NCI-H2196 (cell line): ENCODE measurements around the gene MCFD2.
"Not testable (repeated sequence)": the region's sequence is repeated elsewhere in the genome, so short reads cannot be mapped to it uniquely, and the experiment has no call there.

Source experiments
- DNase-seq: peaks from one replicate; lab custom pipeline; 2025; ENCODE audit not compliant: unreplicated experiment; lab: John Stamatoyannopoulos, UW

MCFD2 gene

DNA sequence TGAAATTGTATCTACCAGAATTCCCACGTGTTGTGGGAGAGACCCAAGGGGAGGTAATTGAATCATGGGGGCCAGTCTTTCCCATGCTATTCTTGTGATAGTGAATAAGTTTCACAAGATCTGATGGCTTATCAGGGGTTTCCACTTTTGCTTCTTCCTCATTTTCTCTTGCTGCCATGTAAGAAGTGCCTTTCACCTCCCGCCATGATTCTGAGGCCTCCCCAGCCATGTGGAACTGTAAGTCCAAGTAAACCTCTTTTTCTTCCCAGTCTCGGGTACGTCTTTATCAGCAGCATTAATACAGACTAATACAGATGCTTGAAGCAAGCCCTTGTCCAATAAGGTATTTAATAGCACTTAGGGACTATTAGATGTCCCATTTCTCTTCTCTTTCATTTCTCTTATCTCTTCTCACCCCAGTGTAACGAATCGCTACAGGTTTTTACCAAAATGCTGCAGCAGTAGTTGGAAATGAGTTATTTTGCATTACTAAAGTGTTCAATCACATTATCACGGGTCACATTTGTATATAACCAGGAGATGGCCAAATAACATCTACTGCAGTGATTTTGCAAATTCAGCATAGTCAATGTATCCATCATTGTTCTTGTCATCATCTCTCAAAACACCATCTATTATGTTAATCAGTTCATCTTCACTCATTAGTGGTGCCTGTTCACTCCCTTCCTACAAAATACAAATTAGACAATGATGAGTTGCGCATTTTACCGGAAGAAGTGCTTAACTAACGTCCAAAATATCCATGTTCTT, 10.5 kb downstream of the MCFD2 start:
- not testable (repeated sequence) for DNase-seq

DNA sequence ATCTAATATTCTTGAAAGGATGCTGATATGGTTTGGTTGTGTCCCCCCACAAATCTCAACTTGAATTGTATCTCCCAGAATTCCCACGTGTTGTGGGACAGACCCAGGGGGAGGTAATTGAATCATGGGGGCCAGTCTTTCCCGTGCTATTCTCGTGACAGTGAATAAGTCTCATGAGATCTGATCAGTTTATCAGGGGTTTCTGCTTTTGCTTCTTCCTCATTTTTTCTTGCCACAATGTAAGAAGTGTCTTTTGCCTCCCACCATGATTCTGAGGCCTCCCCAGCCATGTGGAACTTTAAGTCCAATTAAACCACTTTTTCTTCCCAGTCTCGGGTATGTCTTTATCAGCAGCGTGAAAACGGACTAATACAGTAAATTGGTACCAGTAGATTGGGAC, 12.6 kb downstream of the MCFD2 start:
- DNase-seq, result not testable (repeated sequence)

DNA sequence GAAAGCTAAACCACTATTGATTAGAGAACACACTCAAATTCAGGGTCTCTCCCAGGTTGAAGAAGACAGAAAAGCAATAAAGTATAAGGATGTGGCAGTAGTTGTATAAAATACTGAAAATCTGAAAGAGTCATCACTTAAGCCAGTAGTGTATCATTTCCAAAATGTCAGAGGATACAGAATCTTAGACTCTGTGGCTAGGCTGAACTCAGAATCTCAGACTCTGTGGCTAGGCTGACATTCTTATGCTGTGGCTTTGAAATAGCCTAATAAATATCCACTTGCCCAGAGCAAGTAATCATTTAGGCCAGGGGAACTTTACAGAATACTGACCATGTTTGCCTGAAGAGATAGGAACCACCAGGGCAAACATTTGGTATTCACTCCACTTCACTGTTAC, 13.1 kb downstream of the MCFD2 start:
- no peak for DNase-seq

DNA sequence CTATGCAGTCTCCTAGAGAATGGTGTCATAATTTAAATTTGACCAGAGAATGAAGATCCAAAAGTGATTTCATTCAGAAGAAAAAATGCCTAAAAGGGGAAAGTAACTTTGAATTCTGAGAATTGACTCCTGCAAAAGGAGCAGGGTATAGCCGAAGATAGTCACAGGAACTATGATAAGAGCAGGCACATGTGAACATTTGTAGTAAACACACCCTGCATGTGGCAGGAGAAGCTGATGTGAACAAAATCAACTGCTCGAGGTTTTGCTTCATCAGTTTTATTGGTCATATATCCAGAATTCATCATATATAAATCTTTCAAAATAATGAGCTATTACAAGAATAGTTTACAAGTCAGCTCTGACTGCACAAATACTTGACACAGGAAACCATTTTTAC, 14.0 kb downstream of the MCFD2 start:
- DNase-seq, result no peak

DNA sequence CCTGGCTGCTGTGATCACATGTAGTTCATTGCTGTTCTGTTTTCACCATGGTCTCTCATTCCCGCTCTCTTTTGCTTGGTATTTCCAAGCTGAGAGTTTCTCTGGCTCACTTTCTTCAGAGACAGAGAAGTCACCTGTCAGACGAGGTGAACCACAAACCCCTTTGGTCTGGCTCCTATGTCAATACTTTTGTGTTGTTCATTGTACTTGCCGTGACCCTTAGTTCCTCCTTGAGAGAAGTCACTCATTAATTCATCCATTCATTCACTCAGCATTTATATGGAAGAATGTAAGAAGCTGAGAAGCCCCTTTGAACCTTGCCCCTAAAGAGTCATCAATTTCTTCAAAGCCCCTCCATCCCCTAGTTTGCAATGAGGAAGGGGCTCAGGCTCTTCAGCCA, 15.2 kb downstream of the MCFD2 start:
- DNase-seq, result no peak

DNA sequence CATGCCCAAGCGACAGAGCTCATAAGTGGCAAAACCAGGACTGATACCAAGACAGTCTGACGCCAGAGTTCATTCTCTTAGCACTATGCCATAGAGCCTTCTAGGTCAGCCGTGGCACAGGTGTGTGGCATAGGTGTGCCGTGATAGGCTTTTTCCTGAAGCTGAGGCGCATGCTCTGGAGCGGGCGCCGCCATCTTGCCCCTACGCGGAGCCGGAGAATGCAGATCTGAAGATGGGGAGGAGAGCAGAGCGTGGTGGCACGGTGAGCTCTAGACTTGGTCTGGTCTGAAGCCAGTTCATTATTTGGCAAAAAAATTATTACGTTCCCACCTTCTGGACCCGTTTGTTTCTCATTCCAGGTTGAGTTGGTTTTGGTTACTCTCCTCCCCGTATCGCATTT, 16.6 kb downstream of the MCFD2 start:
- DNase-seq, result no peak

DNA sequence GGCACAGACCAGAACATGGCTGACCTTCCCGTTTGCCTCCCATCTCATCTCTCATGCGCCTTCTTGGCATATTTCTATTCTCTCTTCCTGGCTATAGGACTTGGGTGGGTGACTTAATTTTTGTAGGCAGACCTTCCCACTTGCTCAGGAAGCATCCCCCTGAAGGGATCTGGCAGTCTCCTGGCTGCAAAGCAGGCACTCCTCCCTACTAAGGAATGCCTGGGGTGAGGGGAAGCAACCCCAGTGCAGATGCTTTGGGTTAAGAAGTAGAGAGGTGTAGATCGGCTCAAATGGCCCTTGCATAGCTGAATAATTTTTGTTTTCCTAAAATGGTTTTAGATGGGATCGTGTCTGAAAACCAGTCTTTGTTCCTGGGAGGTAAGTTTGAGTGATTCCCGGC, 17.6 kb downstream of the MCFD2 start:
- DNase-seq, result no peak

DNA sequence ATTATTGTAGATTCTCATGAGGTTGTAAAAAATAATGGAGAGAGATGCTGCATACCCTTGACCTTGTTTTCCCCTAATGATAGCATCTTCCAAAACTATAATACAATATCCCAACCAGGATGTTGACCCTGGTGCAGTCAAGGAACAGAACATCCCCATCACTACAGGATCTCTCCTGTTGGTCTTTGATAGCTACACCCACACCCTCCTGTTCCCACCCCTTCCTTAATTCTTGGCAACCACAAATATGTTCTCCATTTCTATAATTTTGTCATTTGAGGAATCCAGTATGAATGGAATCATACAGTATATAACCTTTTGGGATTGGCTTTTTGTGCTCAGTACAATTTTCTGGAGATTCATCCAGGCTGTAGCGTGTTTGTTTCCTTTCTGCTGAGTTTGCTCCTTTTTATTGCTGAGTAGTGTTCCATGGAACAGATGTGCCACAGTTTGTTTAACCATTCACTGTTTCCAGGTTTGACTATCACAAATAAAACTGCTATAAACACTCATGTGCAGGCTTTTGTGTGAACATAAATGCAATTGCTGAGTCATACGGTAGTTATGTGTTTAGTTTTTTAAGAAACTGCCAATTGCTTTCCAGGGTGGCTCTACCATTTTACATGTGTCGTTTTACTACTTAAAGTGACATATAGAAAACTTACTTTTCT, 22.2 kb downstream of the MCFD2 start:
- no peak for DNase-seq

DNA sequence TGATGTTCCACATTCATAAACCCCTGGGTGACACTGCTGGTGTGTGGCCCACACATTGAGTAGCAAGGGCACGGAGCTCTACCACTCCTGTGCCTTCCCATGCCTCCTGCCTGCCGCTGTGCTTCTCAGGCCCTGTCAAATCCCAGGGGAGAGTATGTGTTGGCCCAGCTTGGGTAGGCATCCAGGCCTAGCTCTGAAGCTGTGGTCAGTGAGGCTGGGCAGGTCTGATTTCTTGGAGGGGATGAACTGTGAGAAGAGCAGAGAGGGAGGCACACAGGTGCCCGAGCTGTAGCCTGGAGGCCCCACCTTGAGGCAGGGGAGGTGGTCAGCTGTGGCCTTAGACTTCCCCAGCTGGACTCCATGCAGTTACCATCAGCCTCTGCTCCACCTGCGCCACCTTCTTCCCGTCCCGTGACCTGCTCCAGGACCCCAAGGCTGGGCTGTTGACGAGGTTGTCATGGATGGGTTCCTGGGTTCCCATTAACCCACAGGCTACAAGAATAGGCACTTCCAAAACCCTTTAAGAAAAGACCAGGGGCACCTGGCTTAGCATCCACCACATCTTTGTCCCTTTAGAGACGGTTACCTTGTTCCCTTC, 23.6 kb downstream of the MCFD2 start:
- DNase-seq, result no peak

DNA sequence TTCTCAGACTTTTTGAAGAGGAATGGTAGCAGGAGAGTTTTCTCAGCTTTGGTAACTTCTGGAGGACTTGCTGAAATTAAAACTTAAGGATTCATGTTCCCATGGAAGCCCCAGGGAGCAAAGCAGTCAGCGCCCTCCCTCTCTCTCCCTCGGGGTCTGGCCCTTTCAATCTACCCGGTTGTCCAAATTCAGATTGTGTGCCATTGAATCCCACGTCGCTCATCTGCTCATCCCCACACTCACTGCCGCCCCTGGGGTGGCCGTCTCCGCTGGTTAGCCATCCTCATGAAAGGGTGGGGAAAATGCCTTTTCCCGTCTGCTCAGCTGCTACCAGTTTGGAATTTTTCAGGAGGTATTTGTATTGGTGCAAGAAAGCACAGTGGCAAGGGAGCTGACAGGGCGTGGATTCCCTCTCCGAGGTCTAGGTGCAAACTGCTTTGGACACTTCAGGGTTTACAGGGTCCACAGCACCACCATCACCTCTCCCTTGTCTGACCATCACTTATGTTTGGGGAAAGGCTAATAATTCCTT, 27.1 kb downstream of the MCFD2 start:
- no peak for DNase-seq

DNA sequence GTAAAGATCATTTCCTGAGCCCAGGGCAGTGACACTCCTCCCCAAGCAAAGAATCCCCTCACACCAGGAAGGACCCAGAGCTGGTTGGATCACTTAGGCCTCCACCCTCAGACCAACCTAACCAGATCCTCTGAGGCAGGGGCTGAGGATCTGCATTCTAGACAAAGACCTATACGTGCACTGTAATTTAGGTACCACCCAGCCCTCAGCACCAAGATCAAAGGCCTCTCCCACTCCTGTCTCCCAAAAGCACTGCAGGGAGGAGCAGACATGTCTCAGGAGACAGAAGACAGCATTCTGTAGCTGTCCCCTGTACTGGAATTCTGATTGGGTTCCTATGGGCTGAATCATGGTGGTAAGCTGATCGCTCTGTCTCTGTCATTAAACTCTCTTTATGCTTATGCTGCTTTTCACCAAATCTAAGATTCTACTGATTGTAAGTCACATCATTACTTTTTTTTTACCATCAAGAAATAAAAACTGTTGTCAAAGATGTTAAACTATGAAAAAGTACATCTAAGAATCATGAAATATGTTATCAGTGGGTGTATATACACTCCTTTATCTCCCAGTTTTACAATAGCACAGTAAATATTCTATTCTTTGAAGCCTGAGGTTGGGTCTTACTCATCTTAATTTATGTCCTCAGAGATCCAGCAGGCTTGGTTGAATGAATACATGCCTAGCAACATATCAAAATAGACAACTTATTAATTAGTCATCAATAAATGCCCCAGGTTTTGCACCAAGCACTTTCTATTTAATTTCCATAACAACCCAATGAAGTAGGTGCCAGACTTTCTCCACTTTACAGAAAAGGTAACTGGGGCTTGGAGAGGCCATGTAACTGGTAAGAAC, 28.3 kb downstream of the MCFD2 start:
- DNase-seq, result no peak

DNA sequence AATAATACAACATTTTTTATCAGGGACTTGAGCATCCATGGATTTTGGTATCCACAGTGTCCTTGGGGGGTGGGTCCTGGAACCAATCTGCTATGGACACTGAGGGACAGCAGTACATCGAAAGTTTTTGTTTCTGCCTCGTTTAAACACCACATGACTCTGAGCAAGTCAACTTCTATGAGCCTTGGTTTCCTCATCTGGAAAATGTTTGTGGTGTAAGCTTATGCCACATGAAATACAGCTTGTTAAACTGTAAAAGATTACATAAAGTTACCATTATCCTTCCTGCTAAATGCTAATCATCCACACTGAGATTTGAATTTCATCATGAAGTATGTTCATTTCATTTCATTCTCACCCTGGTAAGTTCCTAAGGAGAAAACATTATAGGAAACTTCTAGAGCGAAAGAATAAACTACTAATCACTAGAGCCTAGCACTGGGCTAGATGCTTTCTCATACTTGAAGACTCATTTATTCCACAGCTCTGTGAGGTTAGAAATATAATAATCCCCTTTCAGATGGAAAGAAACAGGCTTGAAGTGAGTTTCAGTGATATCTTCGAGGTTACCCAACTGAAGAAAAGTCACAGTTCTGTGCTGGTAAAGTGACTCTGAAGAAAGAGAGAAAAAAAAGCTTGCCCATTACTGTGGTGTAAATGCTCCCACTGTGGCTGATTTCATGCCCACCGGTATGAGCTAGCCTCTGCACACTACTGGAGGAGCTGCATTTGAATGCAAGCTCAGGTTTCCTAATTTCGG, 29.2 kb downstream of the MCFD2 start:
- no peak for DNase-seq

DNA sequence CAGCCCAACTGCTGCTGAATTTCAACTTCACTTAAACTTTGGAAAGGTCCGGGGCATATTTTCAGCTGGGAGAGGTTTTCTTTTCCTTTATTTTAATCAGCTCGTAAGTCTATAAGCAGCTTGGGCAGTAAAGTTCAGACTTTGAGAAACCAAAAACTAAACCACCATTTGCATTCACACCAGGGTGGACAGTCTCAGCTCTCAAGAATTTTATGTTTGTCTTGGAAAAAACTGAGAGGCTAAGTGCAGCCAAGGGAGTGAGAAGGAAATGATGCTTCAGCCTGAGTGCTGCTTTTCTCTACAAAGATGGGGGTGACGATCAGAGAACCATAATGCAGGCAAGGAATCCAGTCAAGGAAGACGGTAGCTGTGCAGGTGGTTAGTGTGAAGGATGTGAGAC, 30.2 kb downstream of the MCFD2 start:
- DNase-seq, result no peak

DNA sequence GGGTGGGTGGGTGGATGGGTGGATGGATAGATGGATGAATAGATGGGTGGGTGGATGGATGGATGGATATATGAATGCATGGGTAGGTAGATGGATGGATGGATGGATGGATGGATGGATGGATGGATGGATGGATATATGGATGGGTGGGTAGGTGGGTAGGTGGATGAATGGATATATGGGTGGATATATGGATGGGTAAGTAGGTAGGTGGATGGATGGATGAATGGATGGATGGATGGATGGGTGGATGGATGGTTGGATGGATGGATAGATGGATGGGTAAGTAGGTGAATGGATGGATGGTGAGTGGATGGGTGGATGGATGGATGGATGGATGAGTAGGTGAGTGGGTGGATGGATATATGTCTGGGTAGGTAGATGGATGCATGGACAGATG, 36.1 kb downstream of the MCFD2 start:
- DNase-seq, result no peak

DNA sequence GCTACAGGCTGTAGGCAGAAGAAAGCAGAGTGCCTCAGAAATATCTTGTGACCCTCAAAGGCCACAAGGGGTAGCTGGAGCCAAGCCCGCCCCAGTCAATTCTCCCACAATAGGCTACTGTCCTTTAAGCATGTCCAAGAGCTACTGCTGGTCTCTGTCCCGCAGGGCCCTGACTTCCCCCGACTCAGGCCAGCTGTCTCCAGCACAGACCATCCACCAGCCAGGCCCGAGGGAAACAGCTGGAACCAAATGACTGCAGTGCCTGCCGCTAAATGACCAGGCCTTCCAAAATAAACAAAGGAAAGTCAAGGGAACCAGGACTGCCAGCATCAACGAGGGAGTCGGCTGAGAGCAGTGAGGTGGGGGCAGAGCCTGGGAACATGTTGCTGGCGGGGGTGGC, 36.7 kb downstream of the MCFD2 start:
- no peak for DNase-seq

DNA sequence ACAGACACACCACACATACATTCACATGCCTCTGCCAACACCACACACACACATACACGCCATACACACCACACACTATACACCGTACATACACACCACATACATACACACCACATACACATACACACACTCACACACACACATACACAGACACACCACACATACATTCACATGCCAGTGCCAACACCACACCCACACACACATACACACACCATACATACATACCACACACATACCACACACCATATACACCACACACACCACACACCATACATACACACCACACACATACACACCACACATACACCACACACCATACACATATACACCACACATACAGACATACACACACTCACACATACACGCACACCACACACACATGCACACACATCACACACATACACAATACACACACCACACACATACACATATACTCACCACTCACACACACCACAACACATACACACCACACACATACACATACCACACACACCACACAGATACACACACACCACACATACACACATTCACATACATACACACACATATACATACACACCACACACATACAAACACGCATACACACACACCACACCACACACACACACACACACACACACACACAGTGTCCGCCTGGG, 37.2 kb downstream of the MCFD2 start:
- DNase-seq, result no peak

DNA sequence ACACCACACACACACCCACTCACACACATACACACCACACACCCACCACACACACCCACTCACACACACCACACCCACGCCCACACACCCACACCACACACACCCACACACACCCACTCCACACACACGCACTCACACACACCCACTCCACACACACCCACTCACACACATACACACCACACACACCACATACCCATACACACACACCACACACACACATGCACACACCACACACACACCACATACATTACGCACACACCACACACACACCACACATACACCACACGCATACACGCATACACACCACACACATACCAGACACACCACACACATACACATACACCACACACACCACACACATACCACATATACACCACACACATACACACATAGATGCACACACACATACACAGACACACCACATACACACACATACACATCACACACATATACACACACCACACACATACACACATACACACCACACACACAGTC, 37.9 kb downstream of the MCFD2 start:
- DNase-seq, result no peak

DNA sequence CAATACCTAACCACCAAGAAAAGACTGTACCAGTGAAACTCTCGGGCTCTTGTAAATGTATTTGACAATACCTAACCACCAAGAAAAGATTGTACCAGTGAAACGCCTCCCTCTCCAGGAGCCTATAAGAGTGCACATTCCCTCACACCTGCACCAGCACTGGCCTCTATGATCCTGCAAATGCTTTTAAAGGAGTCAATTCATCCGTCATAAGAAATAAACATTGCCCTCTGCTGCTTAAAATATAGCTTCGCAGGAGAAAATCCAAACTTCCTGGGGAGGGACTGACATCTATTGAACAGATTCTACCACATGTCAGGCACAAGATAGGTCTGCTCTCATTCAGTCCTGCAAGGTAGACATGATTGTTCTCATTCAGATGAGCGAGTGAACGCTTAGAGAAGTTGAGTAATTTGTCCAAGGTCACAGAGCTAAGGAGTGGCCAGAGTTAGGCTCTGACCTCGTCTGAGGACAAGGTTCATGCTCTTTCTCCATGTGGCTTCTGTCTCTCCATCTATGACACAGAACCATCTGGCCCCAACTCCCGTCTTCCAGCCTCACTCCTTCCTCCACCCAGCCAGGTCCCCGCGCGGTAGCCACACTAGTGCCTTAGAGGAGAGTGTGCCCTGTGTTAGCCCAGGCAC, 38.7 kb downstream of the MCFD2 start:
- DNase-seq, result peak; percentile 73

DNA sequence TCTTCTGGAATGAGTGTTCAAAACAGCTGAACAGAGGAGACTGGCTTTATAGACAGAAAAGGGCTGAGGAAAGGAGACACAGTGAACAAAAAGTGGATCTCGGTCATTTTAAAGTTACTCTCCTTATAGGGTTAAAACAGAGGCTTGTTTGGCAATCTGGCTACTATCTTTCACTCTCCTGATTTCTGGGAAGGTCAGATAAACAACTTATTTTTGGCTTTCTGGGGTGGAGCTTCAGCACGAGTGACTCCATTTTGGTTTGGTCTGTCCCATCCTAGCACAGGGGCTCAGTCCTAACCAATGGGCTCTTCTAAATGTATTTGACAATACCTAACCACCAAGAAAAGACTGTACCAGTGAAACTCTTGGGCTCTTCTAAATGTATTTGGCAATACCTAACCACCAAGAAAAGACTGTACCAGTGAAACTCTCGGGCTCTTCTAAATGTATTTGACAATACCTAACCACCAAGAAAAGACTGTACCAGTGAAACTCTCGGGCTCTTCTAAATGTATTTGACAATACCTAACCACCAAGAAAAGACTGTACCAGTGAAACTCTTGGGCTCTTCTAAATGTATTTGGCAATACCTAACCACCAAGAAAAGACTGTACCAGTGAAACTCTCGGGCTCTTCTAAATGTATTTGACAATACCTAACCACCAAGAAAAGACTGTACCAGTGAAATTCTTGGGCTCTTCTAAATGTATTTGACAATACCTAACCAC, 39.5 kb downstream of the MCFD2 start:
- DNase-seq, result not testable (repeated sequence)
